Activated naive CD8-positive, alpha-beta T cell treated with anti-CD3 and anti-CD28 coated beads, Interleukin-2, amount 50 U/mL, for 16 hours (primary cell): Measurements from ENCODE around the gene ITGA11.

Experiments used
- DNase-seq: peaks from one replicate; pipeline ENCODE4 v3.0.0-alpha.2; 2020; ENCODE audit warnings: low read depth, low spot score

Gene ITGA11

DNA sequence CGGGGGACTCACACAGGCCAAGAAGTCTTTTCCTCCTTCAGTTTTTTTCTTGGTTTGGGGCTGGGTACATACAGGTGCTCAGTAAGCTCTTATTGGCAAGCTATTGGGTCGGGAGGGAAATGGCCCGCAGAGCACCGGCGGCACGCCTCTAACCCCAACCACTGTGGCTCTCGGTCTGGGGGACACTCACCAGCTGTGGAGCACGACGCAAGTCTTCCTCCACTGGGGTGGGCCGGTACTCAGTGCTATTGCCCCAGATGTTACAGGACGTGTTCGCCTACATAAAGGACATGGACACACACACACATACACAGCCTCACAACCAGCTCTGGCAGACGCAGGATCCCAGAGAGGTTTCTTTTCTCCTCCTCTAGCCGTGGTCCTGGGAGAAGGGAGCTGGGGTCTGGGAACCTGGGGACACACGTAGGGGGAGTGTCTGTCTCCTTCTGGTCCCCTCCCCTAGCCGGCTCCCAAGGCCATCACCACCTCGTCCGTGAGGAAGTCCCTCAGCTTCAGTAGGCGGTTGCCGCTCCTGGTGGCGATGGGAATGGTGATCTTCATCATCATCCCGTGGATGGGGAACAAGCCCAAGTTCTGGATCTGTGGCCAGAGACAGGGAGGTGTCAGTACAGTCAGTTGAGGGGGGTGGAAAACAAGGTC, 121.0 kb downstream of the ITGA11 start:
- no peak for DNase-seq

- no peak for DNase-seq
Measured at GRCh38 chr15:68310178-68310803, 121.7 kb downstream of the ITGA11 start.

DNA sequence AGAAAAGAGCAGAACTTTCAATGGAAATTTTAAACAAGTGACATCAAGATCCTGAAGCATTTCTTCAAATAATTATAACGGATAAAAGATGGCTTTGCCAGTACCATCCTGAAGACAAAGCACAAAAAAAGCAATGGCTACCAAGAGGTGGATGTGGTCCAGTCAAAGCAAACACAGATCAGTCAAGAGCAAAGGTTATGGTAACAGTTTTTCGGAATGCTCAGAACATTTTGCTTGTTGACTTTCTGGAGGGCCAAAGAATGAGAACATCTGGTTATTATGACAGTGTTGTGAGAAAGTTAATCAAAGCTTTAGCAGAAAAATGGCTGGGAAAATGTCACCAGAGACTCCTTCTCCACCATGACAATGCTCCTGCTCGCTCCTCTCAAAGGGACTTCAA, 122.9 kb downstream of the ITGA11 start:
- no peak for DNase-seq

- DNase-seq = no peak
Measured at GRCh38 chr15:68307131-68307928, 124.6 kb downstream of the ITGA11 start.

GRCh38 chr15:68305420-68305871, 126.5 kb downstream of the ITGA11 start:
- no peak for DNase-seq

GRCh38 chr15:68304589-68305337, 127.2 kb downstream of the ITGA11 start:
- no peak for DNase-seq

- no peak for DNase-seq
Measured at GRCh38 chr15:68303560-68304436, 128.2 kb downstream of the ITGA11 start.

DNA sequence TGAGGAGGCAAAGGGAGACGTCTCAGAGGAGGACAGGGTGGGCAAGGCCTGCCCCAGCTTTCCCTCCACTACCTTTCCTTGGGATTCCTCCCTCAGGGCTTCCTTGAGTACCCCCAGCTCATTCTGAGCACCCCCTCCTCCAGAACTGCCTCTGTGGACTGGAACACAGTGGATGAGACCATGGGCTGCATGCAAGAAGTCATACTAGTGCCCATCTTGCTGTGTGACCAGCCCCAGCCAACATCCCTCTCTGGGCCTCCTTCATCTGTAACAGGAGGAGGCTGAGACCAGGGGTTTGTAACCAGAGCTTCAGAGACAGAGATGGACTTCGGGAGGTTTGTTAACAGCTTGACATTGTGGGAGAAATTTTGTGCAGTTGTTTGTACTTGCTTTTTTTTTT, 128.8 kb downstream of the ITGA11 start:
- DNase-seq = no peak

GRCh38 chr15:68302729-68303128, 129.2 kb downstream of the ITGA11 start:
- no peak for DNase-seq

GRCh38 chr15:68301301-68301700, 130.7 kb downstream of the ITGA11 start:
- DNase-seq = no peak

DNA sequence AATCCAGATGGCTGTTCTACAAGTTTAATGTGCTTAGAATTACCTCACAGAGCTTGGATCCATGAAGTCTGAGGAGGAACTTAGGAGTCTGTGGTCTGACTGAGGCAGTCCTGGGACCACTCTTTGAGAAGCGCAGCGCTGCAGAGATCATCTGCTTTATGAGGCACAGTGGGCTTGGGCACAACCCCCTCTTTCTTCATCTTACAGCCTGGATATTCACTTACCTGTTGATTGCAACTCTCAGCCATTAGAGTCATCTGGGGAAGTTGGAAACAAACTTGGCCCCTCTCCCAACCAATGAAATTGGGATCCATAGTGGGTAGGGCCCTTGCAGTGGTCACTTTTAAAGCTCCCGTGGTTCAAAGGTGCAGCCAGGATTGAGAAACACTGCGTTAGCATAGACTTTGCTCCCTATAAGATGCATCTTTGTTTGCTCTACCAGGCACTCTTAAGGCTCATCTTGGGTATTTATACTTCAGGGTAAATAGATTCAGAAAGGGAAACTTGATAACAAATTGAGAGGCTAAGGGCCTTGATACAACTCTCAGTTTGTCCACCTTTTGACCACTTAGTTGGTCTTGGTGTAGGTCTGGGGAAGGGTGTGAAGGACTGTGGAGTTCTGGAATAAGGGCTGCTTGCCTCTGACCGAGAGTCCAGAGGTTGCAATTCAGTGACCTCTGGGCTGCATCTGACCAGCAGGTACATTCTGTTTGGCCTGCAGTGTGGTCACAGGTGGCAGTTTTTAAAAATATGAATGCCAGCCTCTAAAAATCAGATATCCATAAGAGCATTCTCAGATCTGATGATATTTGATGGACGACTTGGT, 131.6 kb downstream of the ITGA11 start:
- DNase-seq = no peak

GRCh38 chr15:68299436-68299835, 132.5 kb downstream of the ITGA11 start:
- DNase-seq = no peak

- DNase-seq = no peak
Measured at GRCh38 chr15:68298882-68299381, 133.0 kb downstream of the ITGA11 start.

DNA sequence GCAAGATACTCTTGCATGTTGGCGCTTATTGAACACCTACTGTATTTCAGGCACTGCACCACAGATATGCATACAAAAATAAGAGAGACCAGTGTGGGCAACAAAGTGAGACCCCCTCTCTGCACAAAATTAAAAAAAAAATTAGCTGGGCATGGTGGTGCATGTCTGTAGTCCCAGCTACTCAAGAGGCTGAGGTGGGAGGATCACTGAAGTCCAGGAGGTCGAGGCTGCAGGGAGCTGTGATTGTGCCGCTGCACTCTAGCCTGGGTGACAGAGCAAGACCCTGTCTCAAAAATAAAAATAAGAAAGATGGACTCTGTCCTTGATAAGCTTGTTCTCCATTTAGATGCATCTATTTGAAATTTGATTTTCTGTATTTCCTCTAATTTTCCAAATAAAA, 133.6 kb downstream of the ITGA11 start:
- DNase-seq = no peak

DNA sequence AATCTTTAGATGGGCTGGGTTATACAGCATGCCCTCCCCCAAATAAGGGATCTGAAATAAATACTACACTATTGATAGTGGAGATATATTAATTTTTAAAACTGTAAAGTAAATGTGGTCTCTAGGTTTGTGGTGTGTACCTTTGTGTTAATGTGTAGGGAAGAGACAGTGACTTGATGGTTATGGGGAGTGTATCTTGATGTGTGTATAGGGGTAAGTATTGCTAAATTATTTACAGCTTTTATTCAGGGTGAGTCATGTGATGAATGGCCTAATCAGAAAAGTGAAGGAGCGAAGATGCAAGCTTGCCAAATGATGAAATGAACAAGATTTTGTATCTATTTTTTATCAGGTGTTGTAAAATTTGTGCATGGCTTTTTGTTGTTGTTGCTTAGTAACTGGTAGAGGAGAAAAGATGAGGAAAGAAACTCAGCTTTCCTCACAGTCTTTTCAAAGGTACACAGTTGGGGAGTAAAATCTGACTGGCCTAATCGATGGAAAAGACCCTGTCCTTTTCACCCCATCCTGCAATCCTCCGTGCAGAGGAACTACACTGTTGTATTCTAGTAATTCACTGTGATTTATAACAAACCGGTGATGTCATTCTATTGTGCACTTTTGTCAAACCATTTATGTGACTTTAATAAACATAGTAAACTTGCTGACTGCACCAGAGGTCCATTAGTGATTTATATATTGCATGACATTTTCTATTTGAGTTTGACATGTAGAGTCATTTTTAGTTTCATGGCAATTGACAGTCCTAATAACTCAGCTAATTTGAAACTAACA, 136.8 kb downstream of the ITGA11 start:
- no peak for DNase-seq

- no peak for DNase-seq
Measured at GRCh38 chr15:68292967-68293366, 139.0 kb downstream of the ITGA11 start.

DNA sequence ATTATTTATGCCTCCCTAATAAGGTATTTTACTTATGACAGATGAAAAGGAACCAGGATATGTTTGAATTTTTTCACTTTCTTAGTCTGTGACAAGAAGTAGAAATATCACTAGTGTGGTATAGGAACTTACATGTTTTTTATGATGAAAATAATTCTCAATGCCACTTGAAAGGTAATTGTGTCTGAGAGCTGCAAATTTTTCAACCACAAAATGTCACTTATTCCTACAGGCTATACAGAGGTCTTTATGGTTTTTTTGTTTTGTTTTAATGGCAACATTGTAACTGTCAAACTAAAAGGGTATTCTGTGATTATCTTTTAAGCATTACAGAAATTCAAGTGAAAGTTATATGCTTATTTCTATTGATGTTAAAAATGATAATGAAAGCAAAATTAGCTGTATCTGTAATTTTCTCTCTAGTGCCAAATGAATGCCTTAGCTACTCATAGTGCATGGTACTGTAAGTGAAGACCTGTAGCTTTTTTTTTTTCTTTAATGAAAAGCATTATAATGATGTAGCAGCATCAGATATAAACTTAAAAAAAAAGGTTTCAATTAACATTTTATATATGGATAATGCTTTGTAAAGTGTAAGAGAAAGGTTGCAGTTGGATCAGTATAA, 139.7 kb downstream of the ITGA11 start:
- DNase-seq = no peak

- DNase-seq = no peak
Measured at GRCh38 chr15:68290715-68291114, 141.2 kb downstream of the ITGA11 start.
